NCI-H2081 treated with DMSO at 0.1 percent for 48 hours (cell line): ENCODE results near the gene EPAS1.

ENCODE experiments used
- DNase-seq: peaks from one replicate; lab custom pipeline; 2025; lab: John Stamatoyannopoulos, UW

EPAS1 gene

GRCh38 chr2:46302005-46302695 is 4.9 kb downstream of the EPAS1 start:
- no peak for DNase-seq

GRCh38 chr2:46303233-46303632 is 6.0 kb downstream of the EPAS1 start:
- no peak for DNase-seq

- no peak for DNase-seq
These were observed 6.6 kb downstream of the EPAS1 start for GRCh38 chr2:46303822-46304221.

GRCh38 chr2:46304635-46305034 is 7.4 kb downstream of the EPAS1 start:
- DNase-seq = no peak

GRCh38 chr2:46305187-46305586 is 8.0 kb downstream of the EPAS1 start:
- no peak for DNase-seq

- DNase-seq = no peak
These were observed 8.6 kb downstream of the EPAS1 start for GRCh38 chr2:46305767-46306166.

- DNase-seq = peak; percentile 78
These were observed 9.1 kb downstream of the EPAS1 start for GRCh38 chr2:46306330-46306751.

GRCh38 chr2:46306988-46307655 is 9.9 kb downstream of the EPAS1 start:
- DNase-seq = no peak

GRCh38 chr2:46308081-46308480 is 10.9 kb downstream of the EPAS1 start:
- DNase-seq = no peak

GRCh38 chr2:46308629-46309028 is 11.4 kb downstream of the EPAS1 start:
- no peak for DNase-seq

GRCh38 chr2:46309052-46309953 is 12.1 kb downstream of the EPAS1 start:
- DNase-seq = no peak

GRCh38 chr2:46310446-46310845 is 13.2 kb downstream of the EPAS1 start:
- DNase-seq = no peak

- DNase-seq = no peak
These were observed 14.5 kb downstream of the EPAS1 start for GRCh38 chr2:46311651-46312223.

- no peak for DNase-seq
These were observed 15.9 kb downstream of the EPAS1 start for GRCh38 chr2:46313063-46313462.

- no peak for DNase-seq
These were observed 17.0 kb downstream of the EPAS1 start for GRCh38 chr2:46314065-46314835.

- no peak for DNase-seq
These were observed 18.1 kb downstream of the EPAS1 start for GRCh38 chr2:46315103-46315890.

- no peak for DNase-seq
These were observed 19.9 kb downstream of the EPAS1 start for GRCh38 chr2:46317094-46317486.

GRCh38 chr2:46318579-46319460 is 21.6 kb downstream of the EPAS1 start:
- DNase-seq = no peak

GRCh38 chr2:46319711-46320110 is 22.5 kb downstream of the EPAS1 start:
- DNase-seq = no peak

- DNase-seq = no peak
These were observed 22.9 kb downstream of the EPAS1 start for GRCh38 chr2:46320141-46320567.
